Activated T-helper 2 cell treated with anti-CD3 and anti-CD28 coated beads, Interferon-gamma antibody, Interleukin-2, Interleukin-4, amounts not matched to agents 10 μg/mL and 5 μg/mL and 100 μg/mL, durations not matched to agents 14 hours and 24 hours and 36 hours (primary cell): ENCODE results near the gene KIF21B. TPM values are rescaled to one million over a fixed set of nuclear protein-coding genes. Genes with fewer than 3 reads are reported as not detected.

Source experiments
- DNase-seq: peaks from one replicate; pipeline ENCODE4 v3.0.0; 2021; ENCODE audit warnings: low spot score
- H3K27ac Mint-ChIP-seq: one replicate; pipeline ENCODE4 v1.8.0; 2021; ENCODE audit warnings: mixed read lengths
- H3K27me3 Mint-ChIP-seq: one replicate; pipeline ENCODE4 v1.8.0; 2021; ENCODE audit warnings: low read depth, mixed read lengths
- H3K36me3 Mint-ChIP-seq: one replicate; pipeline ENCODE4 v1.8.0; 2021; ENCODE audit warnings: low read depth, mixed read lengths
- H3K4me1 Mint-ChIP-seq: one replicate; pipeline ENCODE4 v1.8.0; 2021; ENCODE audit warnings: low read depth, mixed read lengths
- H3K4me3 Mint-ChIP-seq: one replicate; pipeline ENCODE4 v1.8.0; 2021; ENCODE audit warnings: low read depth, mild to moderate bottlenecking, moderate library complexity, mixed read lengths
- H3K9me3 Mint-ChIP-seq: one replicate; pipeline ENCODE4 v1.8.0; 2021; ENCODE audit warnings: mixed read lengths
- intact Hi-C: fragments of 100-400 bp; cut with micrococcal nuclease; formaldehyde crosslinking; loops from one replicate; pipeline ENCODE4 v1.15.1; 2023
- total RNA-seq: library from RNA; stranded (reverse); gene quantifications from 2 replicates; pipeline ENCODE4 v1.2.3, GENCODE V29; 2022

KIF21B gene
- total RNA-seq, 1 donor from 2014 or later = 53.2 TPM

DNA sequence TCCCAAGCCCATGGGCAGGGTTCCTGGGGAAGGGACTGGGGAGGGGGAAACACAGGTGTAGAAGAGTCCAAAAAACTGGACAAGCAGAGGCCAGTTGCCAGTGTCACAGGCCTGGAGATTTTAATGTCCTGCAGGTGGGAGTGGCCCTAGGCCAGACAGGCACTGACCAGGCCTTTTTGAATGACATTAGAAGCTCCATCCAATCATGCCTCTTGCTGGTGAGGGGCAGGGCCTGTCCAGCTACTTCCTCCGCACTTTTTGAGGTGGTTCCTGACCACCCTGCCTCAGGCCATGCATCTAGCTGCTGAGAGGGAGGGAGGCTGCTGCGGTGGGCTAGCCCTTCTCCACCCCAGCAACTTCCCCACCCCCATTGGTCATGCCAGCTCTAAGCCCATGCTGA is 15.9 kb upstream of the KIF21B start:
- peaks cover 4% of the 10 kb centered on the region for H3K27me3 Mint-ChIP-seq
- no peaks in the 10 kb centered on the region for H3K9me3 Mint-ChIP-seq
- H3K4me1 Mint-ChIP-seq = peaks cover 3% of the 10 kb centered on the region
- H3K27ac Mint-ChIP-seq = no peak overlapping the region
- intact Hi-C loops = no loop called here
- no peak overlapping the region for H3K4me3 Mint-ChIP-seq
- DNase-seq = no peak
- no peaks in the 10 kb centered on the region for H3K36me3 Mint-ChIP-seq

DNA sequence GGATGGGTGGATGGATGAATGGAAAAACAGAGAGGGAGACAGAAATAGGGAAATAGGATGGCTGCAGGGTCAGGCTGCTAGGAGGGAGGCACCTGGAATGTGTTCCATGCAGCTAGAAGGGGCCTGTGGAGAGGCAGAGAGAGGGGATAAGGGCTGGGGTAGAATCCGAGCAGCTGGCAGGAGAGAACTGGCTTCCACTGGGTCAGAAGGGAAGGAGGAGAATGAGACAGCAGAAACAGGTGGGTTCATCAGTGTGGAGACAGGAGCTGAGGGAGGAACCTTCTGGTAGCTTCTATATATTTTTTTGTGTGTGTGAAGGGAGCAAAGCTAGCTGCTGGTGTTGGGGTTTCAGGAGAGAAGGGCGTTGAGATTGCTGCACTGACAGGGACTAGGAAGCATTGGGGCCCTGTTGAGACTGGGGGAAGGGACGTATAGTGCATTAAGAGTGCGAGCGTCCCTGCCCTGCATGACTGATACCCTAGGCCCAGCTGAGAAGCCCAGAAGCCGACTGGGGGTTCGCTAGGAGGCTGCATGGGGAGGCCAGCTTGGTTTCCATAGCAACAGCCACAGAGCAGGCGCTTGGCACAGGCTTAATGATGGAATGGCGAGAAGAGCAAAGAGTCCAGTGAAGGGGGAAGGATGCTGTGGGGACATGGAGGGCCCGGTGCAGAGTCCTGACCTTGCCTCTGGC is 14.8 kb upstream of the KIF21B start:
- Mint-ChIP-seq H3K27me3 (peaks cover 4% of the 10 kb centered on the region), H3K4me3 (no peak overlapping the region), H3K4me1 (peaks cover 3% of the 10 kb centered on the region), H3K36me3 (no peaks in the 10 kb centered on the region), H3K9me3 (no peaks in the 10 kb centered on the region), H3K27ac (no peak overlapping the region)
- intact Hi-C loops = no loop called here
- no peak for DNase-seq

DNA sequence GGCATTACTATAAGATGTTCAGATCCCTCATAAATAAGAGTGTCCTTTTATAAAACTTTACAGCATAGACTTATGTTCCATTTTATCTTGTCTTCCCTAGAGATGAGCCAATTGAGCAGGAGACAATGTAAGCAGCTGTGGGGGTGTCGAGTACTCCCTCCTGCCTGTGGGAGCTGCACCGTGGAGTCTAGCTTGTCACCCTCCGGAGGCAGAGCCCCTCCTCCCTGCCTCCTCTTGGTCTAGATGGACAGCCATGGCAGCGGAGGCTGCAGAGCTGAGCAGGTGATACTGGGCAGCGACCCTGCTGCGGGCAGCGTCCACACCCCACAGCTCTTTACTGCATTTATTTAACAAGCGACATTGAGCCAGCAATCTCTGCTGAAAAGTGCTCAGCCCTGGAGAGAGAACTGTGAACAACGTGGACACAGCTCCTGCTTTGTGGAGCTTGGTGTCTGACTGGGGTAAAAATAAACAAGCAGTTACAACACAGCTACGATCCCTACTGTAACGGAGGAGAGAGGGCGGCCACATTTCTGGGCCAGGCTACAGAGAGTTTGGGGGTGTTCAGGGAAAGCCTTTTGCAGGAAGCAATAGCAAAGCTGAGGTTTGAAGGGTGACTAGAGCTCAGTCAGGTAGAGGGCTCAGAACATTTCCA is 12.8 kb upstream of the KIF21B start:
- no peaks in the 10 kb centered on the region for H3K4me1 Mint-ChIP-seq
- H3K36me3 Mint-ChIP-seq = no peaks in the 10 kb centered on the region
- H3K27ac Mint-ChIP-seq = no peak overlapping the region
- H3K27me3 Mint-ChIP-seq = no peaks in the 10 kb centered on the region
- H3K4me3 Mint-ChIP-seq = no peak overlapping the region
- no peak for DNase-seq
- intact Hi-C loops = no loop called here
- H3K9me3 Mint-ChIP-seq = no peaks in the 10 kb centered on the region

DNA sequence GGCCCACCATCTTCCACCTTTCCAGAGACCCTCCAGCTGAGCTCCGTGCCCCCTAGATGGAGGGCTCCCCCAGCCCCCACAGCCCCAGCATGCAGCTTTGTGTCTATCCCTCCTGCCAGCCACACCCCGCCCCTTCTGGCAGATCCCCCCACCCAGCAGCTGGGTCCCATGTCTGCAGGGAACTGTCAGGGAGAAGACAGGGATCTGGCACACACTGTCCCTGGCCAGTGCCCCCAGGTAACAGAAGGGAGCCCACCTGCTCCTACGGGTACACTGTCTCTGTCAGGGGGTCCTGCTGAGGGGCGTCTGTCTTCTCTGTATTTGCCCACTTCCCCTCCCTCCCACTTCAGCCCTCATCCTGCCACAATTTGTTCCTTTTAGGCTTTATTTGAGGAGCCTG is 11.2 kb upstream of the KIF21B start:
- Mint-ChIP-seq H3K9me3 (no peaks in the 10 kb centered on the region), H3K27ac (no peak overlapping the region), H3K4me3 (no peak overlapping the region), H3K36me3 (no peaks in the 10 kb centered on the region), H3K27me3 (no peaks in the 10 kb centered on the region), H3K4me1 (no peaks in the 10 kb centered on the region)
- intact Hi-C loops = no loop called here
- DNase-seq = no peak

DNA sequence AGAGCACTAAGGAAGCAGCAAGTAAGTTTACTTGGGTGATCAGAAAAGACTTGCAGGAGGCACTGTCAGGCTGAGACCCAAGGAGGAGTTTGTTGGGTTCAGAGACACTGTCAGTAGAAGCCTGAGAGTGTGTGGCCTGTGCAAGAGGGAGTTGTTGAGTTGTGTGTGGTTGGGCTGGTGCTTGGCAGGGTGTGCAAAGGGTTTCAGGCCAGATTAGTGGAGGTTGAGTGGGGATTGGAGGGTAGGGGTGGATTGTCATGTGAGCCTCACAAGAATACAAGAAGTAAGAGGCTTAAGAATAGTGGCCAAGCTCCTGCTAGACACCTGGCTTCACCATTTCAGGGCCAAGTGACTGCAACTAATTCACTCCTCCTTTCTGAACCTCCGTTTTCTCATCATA is 8.9 kb upstream of the KIF21B start:
- Mint-ChIP-seq H3K9me3 (no peaks in the 10 kb centered on the region), H3K27ac (no peak overlapping the region), H3K27me3 (no peaks in the 10 kb centered on the region), H3K4me3 (no peak overlapping the region), H3K4me1 (peaks cover 6% of the 10 kb centered on the region), H3K36me3 (no peaks in the 10 kb centered on the region)
- intact Hi-C loops = no loop called here
- no peak for DNase-seq

DNA sequence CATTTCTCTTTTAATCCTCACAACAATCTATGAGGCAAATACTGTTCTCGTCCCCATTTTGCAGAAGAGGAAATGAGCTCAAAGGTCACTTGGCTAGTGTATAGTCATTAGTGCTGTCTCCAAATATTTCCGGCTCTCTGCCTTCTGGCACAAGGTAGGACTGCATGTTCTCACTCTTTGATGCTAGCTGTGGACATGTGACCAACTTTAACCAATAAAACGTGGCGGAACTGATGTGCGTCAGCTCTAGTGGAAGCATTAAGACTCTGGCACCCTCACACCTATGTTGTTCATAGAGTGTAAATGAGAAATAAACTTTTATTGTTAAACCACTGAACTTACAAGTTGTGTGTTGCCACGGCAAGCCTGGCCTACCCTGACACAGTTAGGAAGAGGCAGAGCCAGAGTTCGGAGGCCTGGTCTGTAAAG is 5.0 kb upstream of the KIF21B start:
- no peaks in the 10 kb centered on the region for H3K36me3 Mint-ChIP-seq
- intact Hi-C loops = loop anchor here (5.0 kb wide), 1 partner anchor 141 kb away; no protein-coding TSS in a partner anchor
- DNase-seq = no peak
- H3K27ac Mint-ChIP-seq = no peak overlapping the region
- no peaks in the 10 kb centered on the region for H3K27me3 Mint-ChIP-seq
- H3K9me3 Mint-ChIP-seq = no peaks in the 10 kb centered on the region
- no peak overlapping the region for H3K4me3 Mint-ChIP-seq
- H3K4me1 Mint-ChIP-seq = peaks cover 35% of the 10 kb centered on the region

DNA sequence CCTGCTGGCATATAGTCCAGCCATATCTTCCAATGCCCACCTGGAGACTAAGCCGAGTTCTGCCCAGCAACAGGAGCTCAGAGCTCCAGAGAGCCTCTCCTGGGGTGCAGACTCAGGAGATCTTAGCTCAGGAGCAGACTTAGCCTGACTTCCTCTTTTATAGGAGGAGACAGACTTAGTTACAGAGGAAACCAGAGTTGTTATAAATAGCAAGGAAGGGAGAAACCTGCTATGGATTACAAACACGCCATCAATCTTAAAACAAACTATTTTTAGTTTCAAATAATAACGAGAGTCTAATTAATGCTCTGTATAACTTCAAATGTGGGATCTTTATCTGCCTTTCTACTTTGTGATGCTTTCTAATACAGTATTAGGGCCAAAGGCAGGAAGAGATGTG is 3.3 kb upstream of the KIF21B start:
- intact Hi-C loops = loop anchor here (5.0 kb wide), 1 partner anchor 140 kb away; no protein-coding TSS in a partner anchor
- H3K27me3 Mint-ChIP-seq = no peaks in the 10 kb centered on the region
- peak overlapping the region; percentile 25 for H3K27ac Mint-ChIP-seq
- DNase-seq = no peak
- H3K9me3 Mint-ChIP-seq = no peaks in the 10 kb centered on the region
- H3K4me1 Mint-ChIP-seq = peaks cover 43% of the 10 kb centered on the region
- peak overlapping the region; percentile 10 for H3K4me3 Mint-ChIP-seq
- H3K36me3 Mint-ChIP-seq = peaks cover 7% of the 10 kb centered on the region

DNA sequence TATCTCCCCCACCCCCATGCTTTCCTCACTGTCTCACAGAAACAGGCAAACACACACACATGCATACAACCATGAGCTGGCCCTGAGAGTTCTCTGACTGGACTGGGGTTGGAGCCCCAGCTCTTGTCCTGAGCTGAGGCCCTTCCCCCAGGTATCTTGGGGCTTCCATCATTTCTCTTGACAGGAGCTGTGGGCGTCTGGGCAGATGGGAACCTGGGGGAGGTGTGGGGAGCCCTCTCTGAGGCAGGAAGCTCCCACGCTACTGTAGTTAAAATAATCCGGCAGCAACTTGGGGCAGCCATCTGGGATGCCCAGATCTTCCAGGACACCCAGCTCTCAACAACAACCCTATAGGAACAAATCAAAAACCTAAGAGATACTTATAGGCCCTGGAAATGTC is 2.7 kb upstream of the KIF21B start:
- intact Hi-C loops = loop anchor here (5.0 kb wide), 1 partner anchor 139 kb away; no protein-coding TSS in a partner anchor
- peak overlapping the region; percentile 15 for H3K4me3 Mint-ChIP-seq
- no peaks in the 10 kb centered on the region for H3K27me3 Mint-ChIP-seq
- H3K4me1 Mint-ChIP-seq = peaks cover 47% of the 10 kb centered on the region
- no peaks in the 10 kb centered on the region for H3K9me3 Mint-ChIP-seq
- DNase-seq = no peak
- peaks cover 7% of the 10 kb centered on the region for H3K36me3 Mint-ChIP-seq
- H3K27ac Mint-ChIP-seq = peak overlapping the region; percentile 61

DNA sequence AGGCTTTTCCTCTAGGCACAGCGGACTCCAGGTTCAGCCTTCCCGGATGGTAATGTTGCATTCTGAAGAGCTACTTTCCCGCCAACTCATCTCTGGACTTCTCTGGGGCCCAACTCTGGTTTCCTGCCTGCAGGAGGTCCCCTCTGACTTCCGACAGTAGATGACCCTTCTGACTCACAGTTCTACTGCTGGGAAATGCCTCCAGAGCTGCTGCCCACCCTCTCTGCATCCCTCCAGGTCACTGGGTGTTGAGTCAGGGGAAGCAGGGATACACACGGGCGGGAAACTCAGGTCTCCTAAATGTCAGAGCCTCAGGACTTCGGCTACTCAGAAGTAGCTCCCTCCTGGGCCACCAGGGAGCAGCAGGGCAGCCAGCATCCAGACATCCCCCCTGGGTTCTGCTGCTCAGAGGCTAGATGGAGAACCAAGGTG is 2.1 kb upstream of the KIF21B start:
- H3K36me3 Mint-ChIP-seq = peaks cover 11% of the 10 kb centered on the region
- peak overlapping the region; percentile 15 for H3K4me3 Mint-ChIP-seq
- no peaks in the 10 kb centered on the region for H3K27me3 Mint-ChIP-seq
- peak overlapping the region; percentile 61 for H3K27ac Mint-ChIP-seq
- no peaks in the 10 kb centered on the region for H3K9me3 Mint-ChIP-seq
- H3K4me1 Mint-ChIP-seq = peaks cover 51% of the 10 kb centered on the region
- intact Hi-C loops = loop anchor here (5.0 kb wide), 1 partner anchor 138 kb away; no protein-coding TSS in a partner anchor
- no peak for DNase-seq

DNA sequence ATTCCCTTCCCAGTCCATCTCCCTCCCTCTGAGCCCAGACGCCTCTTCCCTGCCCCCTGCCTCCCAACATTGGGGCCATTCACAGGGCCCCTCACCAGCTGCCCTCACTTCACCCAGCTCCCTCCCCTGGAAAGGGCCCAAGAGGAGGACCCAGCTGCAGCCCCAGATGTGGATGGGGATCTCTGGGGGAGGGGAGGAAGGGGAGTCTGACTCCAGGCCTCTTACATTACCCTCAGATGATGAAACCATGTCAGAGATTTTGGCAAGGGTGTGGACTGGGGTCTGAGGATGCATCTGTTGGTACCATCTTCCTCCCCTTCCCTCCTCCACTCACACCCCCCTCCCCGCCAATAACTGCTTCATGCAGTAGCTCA is 1.1 kb upstream of the KIF21B start:
- Mint-ChIP-seq H3K9me3 (no peaks in the 10 kb centered on the region), H3K27me3 (no peaks in the 10 kb centered on the region), H3K4me1 (peaks cover 61% of the 10 kb centered on the region), H3K4me3 (peak overlapping the region; percentile 47), H3K27ac (no peak overlapping the region), H3K36me3 (peaks cover 11% of the 10 kb centered on the region)
- intact Hi-C loops = loop anchor here (5.0 kb wide), 3 partner anchors 117 to 397 kb away; no protein-coding TSS in a partner anchor
- DNase-seq = no peak

DNA sequence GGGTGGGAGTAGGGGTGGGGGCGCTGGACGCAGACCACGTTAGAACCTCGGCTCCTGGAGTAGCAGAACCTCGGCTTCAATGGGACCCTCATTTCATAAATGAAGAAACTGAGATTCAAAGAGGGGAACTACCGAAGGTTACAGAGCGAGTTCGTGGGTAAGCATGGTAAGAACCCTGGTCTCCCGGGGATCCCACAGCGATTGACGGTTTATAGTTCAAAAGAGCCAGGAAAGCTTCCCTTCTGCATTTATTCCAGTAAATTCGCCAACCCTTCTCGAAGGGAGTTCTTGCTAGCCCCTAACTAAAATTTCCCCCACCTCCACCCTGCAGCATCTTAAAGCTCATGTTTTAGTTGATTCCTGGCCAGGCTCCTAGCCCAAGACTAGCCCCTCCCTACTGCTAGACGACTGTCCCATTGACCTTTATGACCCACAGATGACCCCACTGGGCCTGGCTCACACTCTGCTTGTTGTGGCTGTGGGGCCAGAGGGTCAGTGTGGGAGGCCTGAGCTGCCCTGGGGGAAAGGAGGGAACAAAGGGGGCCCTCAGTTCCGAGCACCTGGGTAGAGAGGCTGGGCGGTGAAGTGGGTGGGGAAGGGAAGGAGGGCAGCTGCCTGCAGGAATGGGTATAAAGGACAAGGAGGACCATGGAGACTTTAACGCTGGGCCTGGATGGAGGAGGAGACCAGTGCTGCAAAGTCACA is 558 bp upstream of the KIF21B start:
- Mint-ChIP-seq H3K27ac (no peak overlapping the region), H3K4me1 (peaks cover 66% of the 10 kb centered on the region), H3K9me3 (no peaks in the 10 kb centered on the region), H3K36me3 (peaks cover 14% of the 10 kb centered on the region), H3K4me3 (peak overlapping the region; percentile 47), H3K27me3 (no peaks in the 10 kb centered on the region)
- no peak for DNase-seq
- intact Hi-C loops = loop anchor here (5.0 kb wide), 3 partner anchors 117 to 397 kb away; no protein-coding TSS in a partner anchor

DNA sequence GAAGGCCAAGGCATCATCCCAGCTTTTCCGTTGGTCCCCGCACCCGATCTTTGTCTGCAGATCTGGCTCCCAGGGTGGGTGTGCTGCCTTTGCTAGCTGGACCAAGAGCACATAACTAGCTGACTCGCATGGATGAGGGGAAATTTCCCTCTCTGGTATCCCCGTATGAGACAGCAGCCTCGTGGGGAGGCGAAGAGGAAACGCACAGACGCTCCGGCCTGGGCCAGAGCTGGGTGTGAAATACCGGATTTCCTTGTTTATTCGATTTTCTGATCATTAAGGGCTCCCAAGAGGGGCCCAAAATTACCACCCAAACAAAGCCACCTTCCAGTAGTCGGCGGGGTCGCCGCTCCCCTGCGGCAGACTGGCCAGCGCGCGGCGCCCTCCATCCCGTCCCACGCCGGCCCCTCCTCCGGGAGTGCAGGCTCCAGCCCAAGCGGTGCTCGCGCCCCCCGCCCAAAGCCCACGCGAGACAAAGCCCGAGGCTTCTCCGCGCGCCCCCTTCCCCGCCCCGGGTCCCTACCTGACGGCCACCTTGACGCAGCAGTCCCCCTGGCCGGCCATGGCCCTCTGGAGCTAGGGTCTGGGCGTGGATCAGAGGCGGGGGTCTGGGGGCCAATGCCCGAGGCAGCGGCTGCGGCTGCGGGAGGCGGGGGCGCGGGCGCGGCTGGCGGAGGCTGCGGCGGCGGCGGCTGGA is 546 bp downstream of the KIF21B start:
- no peak for DNase-seq
- Mint-ChIP-seq H3K9me3 (no peaks in the 10 kb centered on the region), H3K27me3 (no peaks in the 10 kb centered on the region), H3K27ac (peak overlapping the region; percentile 98), H3K4me1 (peaks cover 70% of the 10 kb centered on the region), H3K36me3 (peaks cover 14% of the 10 kb centered on the region), H3K4me3 (peak overlapping the region; percentile 96)
- intact Hi-C loops = loop anchor here (5.0 kb wide), 3 partner anchors 116 to 396 kb away; no protein-coding TSS in a partner anchor
